ENCODE data around the gene ZSCAN23. TPM values are rescaled to one million over a fixed set of nuclear protein-coding genes. Genes with fewer than 3 reads are reported as not detected.

The ZSCAN23 gene
- total and polyA plus RNA-seq, 8 donors: 1.2 to 25.0 (median 20.9) TPM

DNA sequence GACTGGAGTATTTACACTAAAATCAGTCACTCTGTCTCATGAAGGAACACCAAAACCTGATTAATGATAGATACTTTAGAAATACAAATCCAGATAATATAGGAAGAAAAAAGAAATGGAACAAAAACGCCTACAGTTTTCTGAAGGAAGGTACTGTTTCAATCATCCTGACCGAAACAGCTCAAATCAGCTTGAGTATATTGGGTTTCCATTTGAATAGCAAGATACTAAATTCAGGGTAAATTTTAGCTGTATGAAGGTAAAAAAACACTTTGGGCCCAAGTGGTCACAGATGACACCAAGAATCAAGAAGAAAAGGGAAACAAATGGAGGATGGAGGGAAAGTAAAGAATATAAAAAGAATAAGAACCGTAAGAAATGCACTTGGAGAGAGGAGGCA lies 6.9 kb downstream of the ZSCAN23 start:
- ATAC-seq: no peak
- DNase-seq: no peak
- H3K4me3 ChIP-seq: no peak overlapping the region
- TF ChIP-seq, protein P1, sequence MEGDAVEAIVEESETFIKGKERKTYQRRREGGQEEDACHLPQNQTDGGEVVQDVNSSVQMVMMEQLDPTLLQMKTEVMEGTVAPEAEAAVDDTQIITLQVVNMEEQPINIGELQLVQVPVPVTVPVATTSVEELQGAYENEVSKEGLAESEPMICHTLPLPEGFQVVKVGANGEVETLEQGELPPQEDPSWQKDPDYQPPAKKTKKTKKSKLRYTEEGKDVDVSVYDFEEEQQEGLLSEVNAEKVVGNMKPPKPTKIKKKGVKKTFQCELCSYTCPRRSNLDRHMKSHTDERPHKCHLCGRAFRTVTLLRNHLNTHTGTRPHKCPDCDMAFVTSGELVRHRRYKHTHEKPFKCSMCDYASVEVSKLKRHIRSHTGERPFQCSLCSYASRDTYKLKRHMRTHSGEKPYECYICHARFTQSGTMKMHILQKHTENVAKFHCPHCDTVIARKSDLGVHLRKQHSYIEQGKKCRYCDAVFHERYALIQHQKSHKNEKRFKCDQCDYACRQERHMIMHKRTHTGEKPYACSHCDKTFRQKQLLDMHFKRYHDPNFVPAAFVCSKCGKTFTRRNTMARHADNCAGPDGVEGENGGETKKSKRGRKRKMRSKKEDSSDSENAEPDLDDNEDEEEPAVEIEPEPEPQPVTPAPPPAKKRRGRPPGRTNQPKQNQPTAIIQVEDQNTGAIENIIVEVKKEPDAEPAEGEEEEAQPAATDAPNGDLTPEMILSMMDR (IDR thresholded peaks at IDR 0.05): no peak
- H3K27me3 ChIP-seq: no peaks in the 10 kb centered on the region
- intact Hi-C loops (cut with DNase I): no loop called here
- H3K9me3 ChIP-seq: no peaks in the 10 kb centered on the region
- no peaks in the 10 kb centered on the region for H3K4me1 ChIP-seq
- no peak overlapping the region for H3K27ac ChIP-seq
- no peaks in the 10 kb centered on the region for H3K36me3 ChIP-seq

DNA sequence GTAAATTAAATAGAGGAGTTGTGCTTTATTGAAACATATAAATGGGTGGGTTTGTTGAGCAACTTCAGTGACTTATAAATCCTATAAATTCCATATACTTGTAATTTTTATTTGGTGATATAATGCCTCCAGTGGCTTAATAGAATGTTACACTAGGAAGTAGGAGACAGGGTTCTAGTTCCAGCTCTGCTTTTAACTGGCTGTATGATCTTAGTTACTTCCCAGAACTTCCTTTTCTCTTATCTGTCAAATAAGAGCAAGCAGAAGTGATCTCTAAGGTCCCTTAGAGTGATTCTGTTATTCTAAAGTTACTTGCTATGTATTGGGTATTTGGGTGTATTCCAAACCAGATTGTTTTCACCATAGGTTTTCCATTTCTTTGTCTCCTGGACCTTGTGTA lies 10.2 kb downstream of the ZSCAN23 start:
- DNase-seq: no peak
- H3K4me3 ChIP-seq: no peak overlapping the region
- H3K27me3 ChIP-seq: no peaks in the 10 kb centered on the region
- H3K27ac ChIP-seq: no peak overlapping the region
- TF ChIP-seq, protein P1 (IDR thresholded peaks at IDR 0.05): no peak
- H3K9me3 ChIP-seq: no peaks in the 10 kb centered on the region
- intact Hi-C loops (cut with DNase I): no loop called here
- no peak for ATAC-seq
- no peaks in the 10 kb centered on the region for H3K4me1 ChIP-seq
- no peaks in the 10 kb centered on the region for H3K36me3 ChIP-seq

DNA sequence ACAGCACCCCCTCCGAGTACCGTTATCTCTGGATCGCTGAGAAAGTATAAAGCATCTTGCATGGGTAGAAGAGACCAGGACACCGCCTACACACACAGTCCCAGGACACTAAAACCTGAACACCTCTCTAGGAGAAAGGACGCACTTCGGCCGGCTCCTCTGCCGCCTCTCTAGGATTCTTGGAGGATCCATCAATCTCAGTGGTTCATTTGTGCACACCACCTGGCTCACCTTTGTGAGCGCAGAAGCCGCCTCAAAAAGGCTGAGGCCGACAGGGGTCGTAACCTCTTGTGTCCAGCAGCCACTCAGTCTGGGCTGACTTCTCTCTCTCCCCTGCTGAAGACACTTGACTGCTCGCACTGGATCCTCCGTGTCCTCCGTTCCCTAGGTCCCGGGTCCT lies 13.5 kb downstream of the ZSCAN23 start:
- Histone ChIP-seq H3K27me3 (no peaks in the 10 kb centered on the region), H3K27ac (no peak overlapping the region), H3K9me3 (peaks cover 0 to 5% of the 10 kb centered on the region in 2 donors), H3K4me3 (no peak overlapping the region), H3K4me1 (no peaks in the 10 kb centered on the region), H3K36me3 (no peaks in the 10 kb centered on the region)
- ATAC-seq (no peak), DNase-seq (no peak)
- intact Hi-C loops (cut with DNase I): no loop called here
- TF ChIP-seq, protein P1 (IDR thresholded peaks at IDR 0.05): no peak

GRCh38 chr6:28425944-28426541 lies 17.2 kb downstream of the ZSCAN23 start:
- Histone ChIP-seq H3K27me3 (no peaks in the 10 kb centered on the region), H3K4me3 (no peak overlapping the region), H3K36me3 (no peaks in the 10 kb centered on the region), H3K9me3 (peaks cover 0 to 5% of the 10 kb centered on the region in 2 donors), H3K27ac (no peak overlapping the region), H3K4me1 (no peaks in the 10 kb centered on the region)
- no peak for DNase-seq
- TF ChIP-seq, protein P1 (IDR thresholded peaks at IDR 0.05): no peak
- no peak for ATAC-seq
- intact Hi-C loops (cut with DNase I): no loop called here

DNA sequence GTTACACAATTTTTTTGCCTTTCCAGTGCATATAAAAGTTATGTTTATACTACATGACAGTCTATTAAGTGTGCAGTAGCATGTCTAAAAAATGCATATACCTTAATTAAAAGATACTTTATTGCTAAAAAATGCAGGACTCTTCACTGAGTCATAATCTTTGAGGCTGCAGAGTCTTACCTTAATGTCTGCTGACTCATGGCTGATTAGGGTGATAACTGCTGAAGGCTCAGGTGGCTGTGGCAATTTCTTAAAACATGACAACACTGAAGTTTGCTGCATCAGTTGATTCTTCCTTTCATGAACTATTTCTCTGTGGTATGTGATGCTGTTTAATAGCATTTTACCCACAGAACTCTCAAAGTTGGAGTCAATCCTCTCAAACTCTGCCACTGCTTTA lies 19.1 kb downstream of the ZSCAN23 start:
- no peaks in the 10 kb centered on the region for H3K4me1 ChIP-seq
- intact Hi-C loops (cut with DNase I): no loop called here
- TF ChIP-seq, protein P1 (IDR thresholded peaks at IDR 0.05): no peak
- ATAC-seq (no peak), DNase-seq (no peak)
- no peak overlapping the region for H3K4me3 ChIP-seq
- no peaks in the 10 kb centered on the region for H3K27me3 ChIP-seq
- no peaks in the 10 kb centered on the region for H3K36me3 ChIP-seq
- H3K27ac ChIP-seq: no peak overlapping the region
- H3K9me3 ChIP-seq: peaks cover 0 to 5% of the 10 kb centered on the region in 2 donors

All from left lung (tissue), 10 donors.